ENCODE data around the gene NHEJ1. TPM values are rescaled to one million over a fixed set of nuclear protein-coding genes. Genes with fewer than 3 reads are reported as not detected.

NHEJ1 gene
- total and polyA plus RNA-seq, 2 of the 13 experiments (the other 11 are each of a cell fraction or from before 2014, with no cell fraction given), result 30.0 to 30.7 TPM

GRCh38 chr2:219179601-219180465 is 19.2 kb upstream of the NHEJ1 start:
- no peak for DNase-seq (ENCODE audit: low spot score)
- Histone ChIP-seq H3K79me2 (ENCODE audit: insufficient read depth, low read length) (peaks cover 26% of the 10 kb centered on the region), H3K9me3 (ENCODE audit: low read length) (no peaks in the 10 kb centered on the region), H3K27ac (ENCODE audit: extremely low read length, insufficient read depth, low read length) (no peak overlapping the region), H3K4me1 (ENCODE audit: insufficient read depth, low read length) (peaks cover 33% of the 10 kb centered on the region), H3K36me3 (replicated peaks in 1 of 2; ENCODE audit: control insufficient read depth in 1 of 2, insufficient read depth in 2 of 2, low read length in 2 of 2) (peaks cover 32 to 50% of the 10 kb centered on the region in 2 experiments), H3K9ac (ENCODE audit: insufficient read depth, low read depth, low read length) (no peak overlapping the region), H4K20me1 (ENCODE audit: insufficient read depth, low read length) (no peaks in the 10 kb centered on the region), H3K4me3 (replicated peaks in 1 of 3; ENCODE audit: insufficient read depth in 1 of 3, low read depth in 2 of 3, low read length in 3 of 3) (no peak overlapping the region; a peak in 1 of 6 replicates), H3K4me2 (ENCODE audit: low read depth, low read length) (peak overlapping the region; percentile 100), H2AFZ (ENCODE audit: low read length) (no peak overlapping the region), H3K27me3 (ENCODE audit: control insufficient read depth in 1 of 2, insufficient read depth in 2 of 2, low read length in 2 of 2) (no peaks in the 10 kb centered on the region; a peak in 1 of 5 replicates)
- no peak for ATAC-seq
- WGBS (ENCODE audit: low lambda C conversion rate), result 99% methylated on average over 9 of the region's 9 CpGs
- intact Hi-C loops (cut with micrococcal nuclease; ENCODE audit: unreplicated experiment) (no loop called here), in situ Hi-C loops (cut with HindIII; ENCODE audit: extremely low pct_ligation_motif_present, low pct_unique_long_range_greater_than_20kb) (no loop called here)
- TF ChIP-seq ZNF34 (CRISPR knock-in tag; IDR thresholded peaks at IDR 0.05; ENCODE audit: borderline replicate concordance) (no peak), E2F5 (CRISPR knock-in tag; conservative IDR thresholded peaks at IDR 0.05) (no peak), ZNF563 (CRISPR knock-in tag; IDR thresholded peaks at IDR 0.05) (peak; percentile 39; the same call in 1 of the 2 replicates)
- no TSS peak for BruUV-seq (replicated peaks)
- ChIA-PET CTCF (ENCODE audit: low intra/inter-chr PET ratio, low total read pairs) (no interaction called here), POLR2A (interaction anchor here (1.3 to 4.8 kb wide), 3 partner anchors 19 to 29 kb away, joined by 3 to 21 read pairs (median 6); partner anchors contain the start of gene ZFAND2B)
- FAIRE-seq, result no peak

Measured in HepG2 (cell line).